AG08396 (cell line): ENCODE results near the gene C10orf90.
"Not testable (repeated sequence)": the region's sequence is repeated elsewhere in the genome, so short reads cannot be mapped to it uniquely, and the experiment has no call there.

ENCODE experiments used
- DNase-seq: peaks from one replicate; pipeline ENCODE4 v3.0.0; 2012; ENCODE audit warnings: low spot score, mixed read lengths

The C10orf90 gene

DNA sequence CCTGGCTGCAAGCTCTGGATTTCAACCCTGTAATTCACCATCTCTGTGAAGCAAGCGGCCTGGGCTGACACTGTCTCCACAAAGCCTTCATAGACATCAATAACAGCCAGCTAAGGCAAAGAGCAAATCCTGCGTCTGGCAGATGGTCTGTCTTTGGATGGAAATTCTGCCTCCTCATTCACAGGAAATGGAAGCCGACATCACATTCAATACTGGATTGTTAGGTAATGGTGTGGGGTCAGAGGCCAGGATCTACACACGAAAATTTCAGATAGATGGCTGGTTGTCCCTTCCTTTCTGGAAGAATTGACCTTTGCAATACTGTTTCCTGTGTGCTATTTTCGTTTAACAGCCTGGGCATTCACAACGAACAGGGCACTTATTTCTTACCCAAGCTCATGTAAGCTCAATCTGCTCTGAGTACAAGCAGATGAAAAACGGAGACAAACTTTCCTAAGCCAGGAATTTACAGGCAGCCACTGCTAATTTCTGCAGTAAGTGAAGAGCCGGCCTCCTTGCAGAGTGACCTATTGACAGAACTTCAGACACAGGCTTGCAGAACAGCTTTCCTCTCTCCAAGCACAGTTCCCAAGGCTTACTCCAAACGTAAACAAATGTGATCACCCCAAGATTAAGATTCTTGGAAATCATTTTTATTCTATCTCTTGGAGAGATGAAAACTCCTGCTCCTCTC is 279.2 kb downstream of the C10orf90 start:
- DNase-seq: no peak

DNA sequence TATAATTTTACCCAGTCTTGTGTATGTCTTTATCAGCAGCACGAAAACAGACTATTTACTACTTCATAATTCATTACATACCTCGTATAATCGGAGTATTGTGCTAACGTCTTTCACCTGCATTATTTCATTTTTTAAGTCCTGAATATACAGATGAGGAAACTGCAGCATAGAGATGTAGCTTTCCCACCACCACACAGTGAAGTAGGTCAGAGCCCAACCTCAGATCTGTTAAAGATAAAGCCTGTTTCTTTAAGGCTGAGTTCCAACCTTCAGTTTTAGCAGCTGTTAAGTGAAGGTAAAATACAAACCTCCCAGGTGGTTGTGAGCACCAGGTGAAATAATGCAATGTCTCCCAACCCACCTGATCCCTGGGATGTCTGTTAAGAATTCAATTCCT is 280.2 kb downstream of the C10orf90 start:
- no peak for DNase-seq

DNA sequence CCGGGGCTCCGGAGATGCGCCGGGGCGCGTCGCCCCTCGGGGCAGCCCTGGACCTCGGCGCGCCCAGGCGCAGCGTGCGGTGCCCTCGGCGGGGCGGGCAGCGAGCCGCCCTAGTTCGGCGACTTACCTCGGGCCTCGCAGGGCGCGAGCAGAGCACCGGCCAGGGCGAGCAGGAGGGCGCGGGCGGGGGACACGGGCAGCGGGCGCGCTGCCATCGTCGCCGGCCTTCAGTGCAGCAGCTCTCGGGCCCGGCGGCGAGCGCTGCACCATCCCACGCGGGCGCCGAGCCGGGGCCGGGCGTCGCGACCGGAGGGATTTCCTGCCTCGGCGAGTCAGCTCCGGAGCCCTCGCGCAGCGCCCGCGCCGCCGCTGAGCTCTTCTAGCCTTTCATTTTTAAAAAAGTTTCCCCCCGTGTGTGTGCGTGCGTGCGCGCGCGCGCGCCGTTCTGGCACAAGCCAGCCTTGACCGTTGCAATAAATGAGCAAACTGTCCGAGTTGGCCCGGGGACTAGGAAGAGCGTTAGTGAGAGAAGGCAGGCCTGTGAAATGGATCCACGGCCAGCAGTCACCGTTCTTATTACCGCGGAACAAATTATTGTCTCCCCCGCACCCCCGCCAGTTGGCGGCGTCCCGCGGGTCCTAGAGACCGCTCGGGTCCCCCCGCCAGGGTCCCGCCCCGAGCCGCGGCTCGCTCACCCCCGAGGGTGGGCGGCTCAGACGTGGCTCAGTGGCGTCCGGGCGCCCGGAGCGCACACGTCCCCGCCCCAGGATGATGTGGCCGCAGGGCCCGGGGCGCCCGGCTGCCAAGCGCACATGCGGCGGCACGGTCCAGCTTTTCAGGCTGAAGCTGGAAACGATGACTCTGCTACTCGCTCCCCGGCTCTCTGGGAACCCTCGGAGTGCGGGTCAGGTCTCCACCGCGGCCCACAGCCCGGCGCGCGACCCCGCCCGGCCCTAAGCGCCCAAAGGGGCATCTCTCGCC is 282.3 kb downstream of the C10orf90 start, which contains the start of gene ADAM12:
Gene ADAM12, minus strand, starts transcription at position 547 of the 981 bp plus-strand sequence. Its CDS starts 332 bp downstream, at position 215.
- peak; percentile 70 for DNase-seq

DNA sequence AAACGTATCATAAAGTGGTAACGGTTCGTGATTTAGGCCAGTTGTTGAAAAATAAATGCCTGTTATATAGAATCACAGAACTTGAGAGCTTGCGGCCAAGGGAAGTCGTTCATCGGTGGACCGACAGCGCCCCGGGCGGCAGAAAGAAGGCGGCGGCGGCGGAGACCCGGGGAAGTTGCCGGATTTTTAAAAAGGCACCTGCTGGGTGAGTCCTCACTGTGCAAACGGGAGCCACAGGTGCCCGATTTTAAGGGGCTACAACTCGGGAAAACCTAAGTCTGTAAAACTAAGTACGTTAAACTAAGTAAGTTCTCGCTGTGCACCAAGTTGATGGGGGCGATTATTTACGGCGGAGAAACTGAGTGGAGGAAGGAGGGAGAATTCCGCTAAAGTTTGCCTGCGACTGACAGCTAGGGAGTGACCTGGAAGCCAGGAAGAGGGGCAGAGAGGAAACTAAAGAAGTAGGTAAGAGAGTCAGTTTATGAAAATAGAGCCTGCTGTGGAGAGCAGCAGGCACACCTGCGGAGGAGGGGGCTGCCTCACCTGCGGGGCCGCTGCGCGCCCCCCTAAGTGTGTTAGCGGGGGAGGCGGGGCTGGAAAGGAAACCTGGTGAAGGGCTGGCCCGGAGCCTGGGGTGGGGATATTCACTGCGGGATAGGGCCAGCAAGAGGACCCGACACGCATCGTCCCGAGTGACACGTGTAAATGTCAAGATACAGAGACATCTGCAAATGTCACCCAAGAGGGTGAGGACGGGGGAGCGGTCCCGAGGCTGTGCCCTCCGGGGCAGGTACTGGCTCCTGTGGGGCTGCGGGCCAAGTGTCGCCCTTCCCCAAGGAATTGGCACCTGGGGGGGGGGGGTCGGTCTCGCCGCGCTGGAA is 283.2 kb downstream of the C10orf90 start:
- peak; percentile 83 for DNase-seq

DNA sequence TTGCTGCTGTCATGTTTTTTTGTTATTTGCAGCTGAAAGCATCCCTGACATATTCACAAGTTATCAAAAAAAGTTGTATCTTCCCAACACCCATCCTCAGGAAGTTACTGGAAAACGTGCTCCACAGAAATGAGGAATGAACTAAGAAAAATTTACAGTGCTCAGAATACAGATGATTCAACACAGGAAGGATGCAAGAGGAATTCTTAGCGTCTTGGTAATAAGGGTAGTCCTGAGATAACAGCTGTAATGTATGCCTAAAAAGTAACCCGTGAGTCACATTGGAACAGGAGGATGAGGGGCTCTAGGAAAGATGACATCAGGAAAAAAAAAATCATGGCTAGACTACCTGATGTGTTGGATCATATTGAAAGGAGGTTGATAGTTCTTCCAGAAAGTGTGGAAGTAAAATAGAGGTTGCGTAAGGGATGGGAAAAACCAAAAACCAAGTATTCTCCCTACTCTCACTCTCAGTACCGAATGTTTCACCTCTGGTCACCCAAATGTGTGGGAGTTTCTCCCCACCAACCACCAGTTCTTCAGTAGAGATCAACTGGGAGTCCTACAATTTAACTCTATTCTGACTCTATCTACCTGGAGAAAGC is 286.1 kb downstream of the C10orf90 start:
- DNase-seq: peak; percentile 45

DNA sequence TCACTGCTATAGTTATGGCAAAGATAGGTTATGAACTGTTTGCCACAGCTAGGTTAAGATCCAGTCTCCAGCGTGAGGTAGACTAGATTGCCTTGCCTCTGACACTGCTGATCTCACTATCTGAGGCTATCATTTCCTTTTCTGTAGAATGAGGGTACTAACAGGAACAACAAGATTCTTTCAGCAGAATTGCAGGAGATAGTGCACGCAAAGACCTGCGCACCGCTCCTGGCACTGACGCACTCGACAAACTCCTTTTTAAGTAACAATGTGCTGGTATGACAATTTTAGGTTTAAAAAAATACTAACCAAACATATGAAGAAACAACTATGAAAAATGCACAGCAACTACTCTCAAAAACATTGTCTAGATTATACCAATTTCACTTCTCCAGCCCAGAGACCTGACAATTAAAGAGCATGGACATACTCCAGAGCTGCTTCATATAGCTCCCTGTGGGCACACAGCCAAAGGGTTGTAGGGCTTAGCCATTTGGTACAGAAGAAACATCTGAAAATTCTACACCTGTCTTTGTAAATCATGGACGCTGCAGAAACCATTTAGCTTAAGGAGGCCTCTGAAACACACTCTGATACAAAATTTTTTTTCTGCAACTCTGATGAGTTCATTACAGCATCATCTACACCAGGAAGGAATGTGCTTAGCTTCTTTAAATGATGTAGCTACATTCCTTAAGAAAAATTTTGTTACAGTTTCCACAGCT is 290.0 kb downstream of the C10orf90 start:
- DNase-seq: no peak

DNA sequence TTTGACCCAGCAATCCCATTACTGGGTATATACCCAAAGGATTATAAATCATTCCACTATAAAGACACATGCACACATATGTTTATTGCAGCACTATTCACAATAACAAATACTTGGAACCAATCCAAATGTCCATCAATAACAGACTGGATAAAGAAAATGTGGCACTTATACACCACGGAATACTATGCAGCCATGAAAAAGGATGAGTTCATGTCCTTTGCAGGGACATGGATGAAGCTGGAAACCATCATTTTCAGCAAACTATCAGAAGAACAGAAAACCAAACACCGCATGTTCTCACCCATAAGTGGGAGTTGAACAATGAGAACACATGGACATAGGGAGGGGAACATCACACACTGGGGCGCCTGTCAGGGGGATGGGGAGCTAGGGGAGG is 291.3 kb downstream of the C10orf90 start:
- DNase-seq: not testable (repeated sequence)

DNA sequence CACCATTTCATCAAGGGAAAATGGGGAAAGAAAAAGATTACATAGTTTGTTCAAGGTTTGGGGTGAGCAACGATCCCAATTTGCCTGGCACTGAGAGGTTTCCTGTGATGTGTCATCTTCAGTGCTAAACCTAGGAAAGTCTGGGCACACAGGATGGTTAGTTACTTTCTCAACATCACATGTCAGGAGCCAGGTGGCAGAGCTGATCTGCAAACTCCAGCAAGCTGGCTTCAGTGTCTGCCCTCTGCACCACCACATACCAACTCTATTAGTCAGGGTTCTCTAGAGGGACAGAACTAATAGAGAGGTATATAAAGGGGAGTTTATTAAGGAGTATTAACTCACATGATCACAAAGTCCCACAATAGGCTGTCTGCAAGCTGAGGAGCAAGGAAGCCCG is 293.5 kb downstream of the C10orf90 start:
- no peak for DNase-seq

DNA sequence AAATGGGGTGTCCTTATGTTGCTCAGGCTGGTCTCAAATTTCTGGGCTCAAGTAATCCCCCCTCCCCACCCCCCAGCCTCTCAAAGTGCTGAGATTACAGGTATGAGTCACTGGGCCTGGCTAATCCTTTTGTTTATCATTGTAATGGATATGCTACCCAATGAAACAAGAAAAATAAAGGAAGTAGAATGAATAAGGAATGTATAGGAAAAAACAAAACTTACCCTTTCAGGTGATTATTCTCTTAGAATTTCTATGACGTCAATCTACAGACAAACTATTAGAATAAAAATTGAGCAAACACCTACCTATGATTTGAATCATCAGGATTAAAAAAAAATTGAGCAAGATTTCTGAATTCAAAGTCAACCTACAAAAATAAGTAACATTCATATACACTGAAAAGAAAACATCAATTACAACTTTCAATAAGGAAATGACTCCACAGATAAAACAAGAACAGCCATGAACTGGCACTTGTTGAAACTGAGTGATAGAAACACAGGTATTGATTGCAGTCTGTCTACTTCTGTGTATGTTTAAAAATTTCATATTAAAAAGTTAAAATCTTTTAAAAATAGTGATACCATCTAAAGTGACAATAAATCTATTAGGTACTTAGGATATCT is 294.5 kb downstream of the C10orf90 start:
- DNase-seq: no peak

DNA sequence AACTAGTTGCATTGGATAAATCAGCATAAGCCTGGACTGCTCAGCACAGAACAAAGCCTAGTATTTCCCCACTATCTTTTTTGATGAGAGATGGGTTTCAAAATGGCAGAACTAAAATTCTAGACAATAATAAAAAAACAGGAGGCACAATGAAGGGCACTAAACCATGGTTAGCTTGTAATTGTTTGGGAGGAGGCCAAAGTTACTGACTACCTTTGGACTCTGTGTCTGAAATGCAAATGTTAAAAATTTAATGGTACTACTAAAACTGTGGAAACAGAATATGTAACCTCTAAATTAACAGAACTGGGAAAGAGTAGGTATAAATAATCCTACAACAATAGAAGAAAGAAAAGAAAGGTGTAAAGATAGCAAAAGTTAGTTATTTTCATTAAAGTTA is 295.2 kb downstream of the C10orf90 start:
- no peak for DNase-seq
